Right atrium auricular region (tissue), 2 donors: ENCODE results near the gene SPATA31C1. TPM values are rescaled to one million over a fixed set of nuclear protein-coding genes. Genes with fewer than 3 reads are reported as not detected.

ENCODE experiments used
- DNase-seq: peaks from one replicate; pipeline ENCODE4 v3.0.0-alpha.2; 2019; ENCODE audit warnings: low spot score
- H3K27ac ChIP-seq, 2 donors: fragments of 200-600 bp; sonication (generic); 1 replicate in 1 of 2; 2 replicates in 1 of 2; pipeline ENCODE4 v1.5.1; 2016 to 2019
- H3K27me3 ChIP-seq, 2 donors: fragments of 200-600 bp; sonication (generic); one replicate each; pipeline versions ENCODE4 v1.5.1 to v1.6.0; 2017 to 2019
- H3K36me3 ChIP-seq: fragments of 200-600 bp; sonication (generic); one replicate; pipeline ENCODE4 v1.5.1; 2016
- H3K4me1 ChIP-seq, 2 donors: fragments of 200-600 bp; sonication (generic); one replicate each; pipeline versions ENCODE4 v1.5.1 to v1.6.0; 2017 to 2019
- H3K4me3 ChIP-seq, 2 donors: fragments of 200-600 bp; sonication (generic); 1 replicate in 1 of 2; 2 replicates in 1 of 2; pipeline ENCODE4 v1.5.1; 2017 to 2019; ENCODE audit warnings: mild to moderate bottlenecking in 1 of 2, moderate library complexity in 1 of 2
- H3K9me3 ChIP-seq, 2 donors: fragments of 200-600 bp; sonication (generic); one replicate each; pipeline ENCODE4 v1.5.1; 2019
- total RNA-seq, 2 donors: library from RNA; depleted of rRNA; stranded (reverse); fragments of >200 nt; gene quantifications; one replicate each; pipeline ENCODE4 v1.1.0, GENCODE V29; 2016
- TF ChIP-seq, protein P1 (sequence below), 2 donors: fragments of 200-600 bp; sonication (generic); IDR thresholded peaks; one replicate each; pipeline ENCODE4 v1.5.1; 2019; ENCODE audit warnings: antibody characterized with exemption in 2 of 2

Gene SPATA31C1
- total RNA-seq, 2 donors from 2014 or later: not detected

DNA sequence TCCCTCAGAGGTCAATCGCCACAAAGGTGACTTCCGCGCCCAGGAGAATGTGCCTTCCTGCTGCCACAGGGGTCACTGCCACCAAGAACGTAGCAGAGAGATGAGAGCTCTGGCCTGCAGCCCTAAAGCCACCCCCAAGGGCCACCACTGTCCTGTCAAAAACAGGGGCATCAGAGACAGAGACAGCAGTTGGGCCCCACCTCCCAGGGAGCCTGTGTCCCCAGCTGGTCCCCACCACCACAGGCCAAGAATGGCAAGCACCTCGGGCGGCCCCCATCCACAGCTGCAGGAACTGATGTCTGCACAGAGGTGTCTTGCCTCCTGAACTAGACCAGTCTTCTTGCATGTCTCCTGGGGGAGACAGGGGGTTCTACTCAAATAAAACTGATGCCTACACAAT, 29.3 kb upstream of the SPATA31C1 start:
- TF ChIP-seq, protein P1, sequence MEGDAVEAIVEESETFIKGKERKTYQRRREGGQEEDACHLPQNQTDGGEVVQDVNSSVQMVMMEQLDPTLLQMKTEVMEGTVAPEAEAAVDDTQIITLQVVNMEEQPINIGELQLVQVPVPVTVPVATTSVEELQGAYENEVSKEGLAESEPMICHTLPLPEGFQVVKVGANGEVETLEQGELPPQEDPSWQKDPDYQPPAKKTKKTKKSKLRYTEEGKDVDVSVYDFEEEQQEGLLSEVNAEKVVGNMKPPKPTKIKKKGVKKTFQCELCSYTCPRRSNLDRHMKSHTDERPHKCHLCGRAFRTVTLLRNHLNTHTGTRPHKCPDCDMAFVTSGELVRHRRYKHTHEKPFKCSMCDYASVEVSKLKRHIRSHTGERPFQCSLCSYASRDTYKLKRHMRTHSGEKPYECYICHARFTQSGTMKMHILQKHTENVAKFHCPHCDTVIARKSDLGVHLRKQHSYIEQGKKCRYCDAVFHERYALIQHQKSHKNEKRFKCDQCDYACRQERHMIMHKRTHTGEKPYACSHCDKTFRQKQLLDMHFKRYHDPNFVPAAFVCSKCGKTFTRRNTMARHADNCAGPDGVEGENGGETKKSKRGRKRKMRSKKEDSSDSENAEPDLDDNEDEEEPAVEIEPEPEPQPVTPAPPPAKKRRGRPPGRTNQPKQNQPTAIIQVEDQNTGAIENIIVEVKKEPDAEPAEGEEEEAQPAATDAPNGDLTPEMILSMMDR (IDR thresholded peaks at IDR 0.05): no peak
- DNase-seq: no peak
- Histone ChIP-seq H3K4me1 (no peaks in the 10 kb centered on the region), H3K9me3 (no peaks in the 10 kb centered on the region), H3K27ac (no peak overlapping the region), H3K27me3 (no peaks in the 10 kb centered on the region), H3K4me3 (no peak overlapping the region), H3K36me3 (no peaks in the 10 kb centered on the region)

DNA sequence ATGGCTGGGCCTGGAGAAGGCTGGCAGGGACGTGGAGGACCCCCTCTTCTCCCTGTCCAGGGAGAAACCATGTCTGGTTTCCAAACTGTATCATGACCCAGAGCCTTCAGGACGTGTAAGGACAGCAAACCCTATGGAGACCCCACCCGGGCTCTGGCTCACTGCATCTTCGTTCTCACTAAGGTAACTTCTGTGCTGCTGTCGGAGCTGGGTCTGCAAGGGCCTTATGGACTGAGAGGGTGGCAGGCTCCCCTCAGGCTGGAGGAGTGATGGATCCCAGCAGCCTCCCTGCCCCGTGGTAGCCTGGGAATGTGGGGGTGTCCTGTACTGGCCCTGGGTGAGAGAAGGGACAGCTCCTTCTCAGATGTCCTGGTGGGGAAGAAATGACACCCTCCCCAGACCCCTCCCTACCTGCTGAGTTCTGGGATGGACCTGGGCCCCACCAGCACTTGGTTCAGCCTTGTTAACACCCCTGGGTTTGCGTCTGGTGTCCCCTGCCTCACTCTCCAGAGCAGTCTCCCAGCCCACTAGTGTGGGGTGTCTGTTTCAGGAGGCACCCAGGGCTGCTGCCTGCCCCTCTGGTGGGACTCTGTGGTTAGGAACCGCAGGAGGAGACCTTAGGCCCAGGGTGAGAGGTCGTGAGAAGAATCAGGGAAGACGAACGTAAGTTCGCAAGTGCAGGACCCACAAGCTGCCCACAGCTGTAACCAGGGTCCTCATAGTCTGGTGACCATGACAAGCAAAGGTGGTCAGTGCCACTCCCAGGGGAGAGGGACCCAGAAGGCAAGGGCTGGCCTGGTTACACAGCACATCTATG, 28.5 kb upstream of the SPATA31C1 start:
- TF ChIP-seq, protein P1 (IDR thresholded peaks at IDR 0.05): no peak
- Histone ChIP-seq H3K36me3 (no peaks in the 10 kb centered on the region), H3K9me3 (no peaks in the 10 kb centered on the region), H3K27ac (no peak overlapping the region), H3K4me1 (no peaks in the 10 kb centered on the region), H3K4me3 (no peak overlapping the region), H3K27me3 (no peaks in the 10 kb centered on the region)
- DNase-seq: no peak

DNA sequence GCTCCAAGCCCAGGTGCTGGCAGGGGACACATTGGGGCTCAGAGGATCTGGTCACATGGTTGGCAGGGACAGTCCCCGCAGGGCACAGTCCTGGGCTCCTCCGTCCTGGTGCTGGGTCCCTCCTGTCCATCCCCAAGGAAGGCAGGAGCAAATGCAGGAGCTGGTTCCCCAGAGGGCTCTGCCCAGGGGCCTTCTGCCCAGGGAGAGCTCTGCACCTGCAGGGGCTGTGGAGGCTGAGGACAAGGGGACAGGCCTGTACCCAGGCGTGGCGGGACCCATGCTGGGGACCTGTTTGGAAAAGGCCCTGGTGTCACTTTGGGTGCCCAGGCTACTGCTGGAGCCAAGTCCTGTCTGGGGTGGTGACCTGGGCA, 27.9 kb upstream of the SPATA31C1 start:
- Histone ChIP-seq H3K27me3 (no peaks in the 10 kb centered on the region), H3K4me3 (no peak overlapping the region), H3K4me1 (no peaks in the 10 kb centered on the region), H3K9me3 (no peaks in the 10 kb centered on the region), H3K36me3 (no peaks in the 10 kb centered on the region), H3K27ac (no peak overlapping the region)
- TF ChIP-seq, protein P1 (IDR thresholded peaks at IDR 0.05): no peak
- no peak for DNase-seq

DNA sequence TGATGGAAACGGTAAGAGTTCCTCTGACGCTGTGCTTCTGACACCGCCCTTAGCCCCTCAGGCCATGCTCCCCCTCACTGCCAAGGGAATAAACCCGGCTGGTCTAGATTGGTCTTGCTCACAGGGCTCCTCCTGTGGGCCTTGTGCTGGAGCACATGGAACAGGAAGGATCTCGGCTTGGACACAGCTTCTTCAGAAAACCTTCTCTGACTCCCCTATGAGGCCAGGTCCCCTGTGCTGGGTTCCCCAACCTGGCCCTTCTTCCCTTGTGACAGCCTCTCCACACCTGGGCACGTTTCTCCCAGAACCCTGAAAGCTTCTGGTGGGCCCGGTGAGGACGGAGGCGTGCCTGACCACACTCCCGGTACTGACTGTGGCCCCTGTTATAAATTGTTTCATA, 26.9 kb upstream of the SPATA31C1 start:
- peak; percentile 56 for DNase-seq
- TF ChIP-seq, protein P1 (IDR thresholded peaks at IDR 0.05): no peak
- H3K4me1 ChIP-seq: no peaks in the 10 kb centered on the region

DNA sequence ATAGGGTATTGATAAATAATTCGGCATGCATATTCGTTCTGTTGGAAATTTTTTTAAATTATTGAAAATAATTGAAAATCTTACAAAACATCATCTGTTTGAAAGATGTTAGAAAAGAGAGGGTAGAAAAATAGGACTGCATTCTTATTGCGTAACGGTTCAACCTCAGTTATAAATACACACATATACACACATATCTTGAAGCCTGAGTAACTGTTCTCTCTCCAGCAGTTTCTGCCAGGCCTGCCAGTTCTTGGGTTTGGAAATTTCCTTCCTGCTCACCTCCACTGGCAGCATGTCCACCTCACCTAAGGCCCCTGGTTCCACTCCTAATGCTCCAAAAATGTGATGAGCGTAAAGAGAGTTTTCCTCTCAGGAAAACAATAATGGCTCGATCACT, 26.0 kb upstream of the SPATA31C1 start:
- no peak for DNase-seq
- Histone ChIP-seq H3K4me1 (no peaks in the 10 kb centered on the region), H3K4me3 (no peak overlapping the region), H3K27ac (no peak overlapping the region), H3K36me3 (no peaks in the 10 kb centered on the region), H3K27me3 (no peaks in the 10 kb centered on the region), H3K9me3 (no peaks in the 10 kb centered on the region)
- TF ChIP-seq, protein P1 (IDR thresholded peaks at IDR 0.05): no peak

More for the DNA sequence above, 26.9 kb upstream of the SPATA31C1 start:
- no peaks in the 10 kb centered on the region for H3K27me3 ChIP-seq
- H3K9me3 ChIP-seq: no peaks in the 10 kb centered on the region
- no peak overlapping the region for H3K4me3 ChIP-seq
- no peak overlapping the region for H3K27ac ChIP-seq
- H3K36me3 ChIP-seq: no peaks in the 10 kb centered on the region

DNA sequence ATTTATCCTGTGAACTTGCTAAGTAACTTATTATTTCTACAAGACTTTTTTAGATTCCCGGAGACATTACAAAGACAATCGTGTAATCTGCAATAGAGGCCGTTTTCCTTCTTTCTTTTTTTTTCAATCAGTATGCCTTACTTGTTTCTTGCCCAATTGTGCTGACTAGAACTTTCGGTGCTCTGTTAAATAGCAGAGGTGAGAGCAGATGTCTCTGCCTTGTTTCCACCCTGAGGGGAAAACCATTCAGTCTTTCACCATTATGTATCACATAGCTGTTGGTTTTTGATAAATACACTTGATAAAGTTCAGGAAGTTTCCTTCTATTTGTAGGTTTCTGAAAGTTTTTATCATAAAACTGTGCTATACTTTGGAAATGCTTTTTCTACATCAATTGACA, 24.8 kb upstream of the SPATA31C1 start:
- no peak overlapping the region for H3K27ac ChIP-seq
- no peak overlapping the region for H3K4me3 ChIP-seq
- no peaks in the 10 kb centered on the region for H3K27me3 ChIP-seq
- H3K4me1 ChIP-seq: no peaks in the 10 kb centered on the region
- H3K36me3 ChIP-seq: no peaks in the 10 kb centered on the region
- no peaks in the 10 kb centered on the region for H3K9me3 ChIP-seq
- TF ChIP-seq, protein P1 (IDR thresholded peaks at IDR 0.05): no peak
- DNase-seq: no peak
